Ovary (tissue), 3 donors: ENCODE measurements around the gene MGAT4B.

Source experiments
- CTCF ChIP-seq, 3 donors: fragments of 450-650 bp in 2 of 3; fragments of 200-600 bp in 1 of 3; IDR thresholded peaks; one replicate each; pipeline versions ENCODE4 v1.5.1 to v1.8.0; 2016 to 2022; ENCODE audit warnings: antibody characterized with exemption in 3 of 3, mild to moderate bottlenecking in 1 of 3
- EP300 ChIP-seq: sonication (generic); formaldehyde crosslinking; IDR thresholded peaks from one replicate; pipeline ENCODE4 v1.6.1; 2017; ENCODE audit warnings: antibody characterized with exemption
- POLR2A ChIP-seq: fragments of 450-650 bp; IDR thresholded peaks from one replicate; pipeline ENCODE4 v1.6.1; 2017; ENCODE audit warnings: antibody characterized with exemption, mild to moderate bottlenecking, moderate library complexity
- donor health status: DM: no; HTN: no; CAD: no.

- TF ChIP-seq CTCF (IDR thresholded peaks at IDR 0.05) = no peak
- no peak for TF ChIP-seq POLR2A
- TF ChIP-seq EP300 = no peak
Measured at GRCh38 chr5:179854356-179854755, 47.7 kb upstream of the MGAT4B start.
